Measurements from ENCODE around the gene GABARAP. TPM values are rescaled to one million over a fixed set of nuclear protein-coding genes. Genes with fewer than 3 reads are reported as not detected.

The GABARAP gene
- total RNA-seq, 1 experiment from 2014 or later, result 140 TPM

GRCh38 chr17:7215652-7216180, 26.5 kb downstream of the GABARAP start:
- CTCF ChIA-PET, result interaction anchor here (2.9 kb wide), 1 partner anchor 170 kb away, joined by 13 read pairs; no protein-coding TSS in a partner anchor
- H3K36me3 Mint-ChIP-seq (ENCODE audit: insufficient read depth, unreplicated experiment), result peaks cover 36% of the 10 kb centered on the region
- Histone ChIP-seq H3K4me1 (peaks cover 7% of the 10 kb centered on the region), H3K36me3 (ENCODE audit: control insufficient read depth, insufficient read depth, low read length) (no peaks in the 10 kb centered on the region), H3K4me3 (ENCODE audit: low read depth, low read length) (no peak overlapping the region), H3K27me3 (replicated peaks; ENCODE audit: control insufficient read depth, insufficient read depth, low read length) (no peaks in the 10 kb centered on the region), H3K9me3 (no peaks in the 10 kb centered on the region)
- no peak for TF ChIP-seq CTCF (IDR thresholded peaks at IDR 0.05; ENCODE audit: insufficient read depth in 1 of 2, low read depth in 1 of 2, low read length in 1 of 2, severe bottlenecking in 1 of 2, unreplicated experiment in 1 of 2)
- H3K9me3 Mint-ChIP-seq (ENCODE audit: unreplicated experiment), result no peaks in the 10 kb centered on the region
- H3K4me3 Mint-ChIP-seq (ENCODE audit: unreplicated experiment), result peak overlapping the region; percentile 80
- intact Hi-C loops (cut with micrococcal nuclease; ENCODE audit: unreplicated experiment), result no loop called here
- no TSS peak for BruUV-seq (replicated peaks)
- H3K27ac Mint-ChIP-seq (ENCODE audit: unreplicated experiment), result no peak overlapping the region
- H3K27me3 Mint-ChIP-seq (ENCODE audit: insufficient read depth, unreplicated experiment), result no peaks in the 10 kb centered on the region
- POLR2A ChIA-PET, result no interaction called here
- DNase-seq, result no peak
- H3K4me1 Mint-ChIP-seq (ENCODE audit: low read depth, unreplicated experiment), result peaks cover 5% of the 10 kb centered on the region

GRCh38 chr17:7215136-7215638, 27.1 kb downstream of the GABARAP start:
- Mint-ChIP-seq H3K36me3 (ENCODE audit: insufficient read depth, unreplicated experiment) (peaks cover 30% of the 10 kb centered on the region), H3K9me3 (ENCODE audit: unreplicated experiment) (no peaks in the 10 kb centered on the region), H3K27ac (ENCODE audit: unreplicated experiment) (peak overlapping the region; percentile 98), H3K27me3 (ENCODE audit: insufficient read depth, unreplicated experiment) (no peaks in the 10 kb centered on the region), H3K4me3 (ENCODE audit: unreplicated experiment) (peak overlapping the region; percentile 80), H3K4me1 (ENCODE audit: low read depth, unreplicated experiment) (peaks cover 5% of the 10 kb centered on the region)
- intact Hi-C loops (cut with micrococcal nuclease; ENCODE audit: unreplicated experiment), result no loop called here
- no TSS peak for BruUV-seq (replicated peaks)
- CTCF ChIA-PET, result interaction anchor here (0.7 to 2.9 kb wide), 2 partner anchors 170 to 179 kb away, joined by 3 to 13 read pairs; partner anchors contain the start of gene PLSCR3
- H3K36me3 ChIP-seq (ENCODE audit: control insufficient read depth, insufficient read depth, low read length), result no peaks in the 10 kb centered on the region
- POLR2A ChIA-PET, result interaction anchor here (1.0 kb wide), 1 partner anchor 169 kb away, joined by 3 read pairs; no protein-coding TSS in a partner anchor
- no peaks in the 10 kb centered on the region for H3K27me3 ChIP-seq (replicated peaks; ENCODE audit: control insufficient read depth, insufficient read depth, low read length)
- DNase-seq, result no peak
- H3K4me3 ChIP-seq (ENCODE audit: low read depth, low read length), result no peak overlapping the region
- peaks cover 4% of the 10 kb centered on the region; the same call in 1 of the 2 replicates for H3K4me1 ChIP-seq
- H3K9me3 ChIP-seq, result no peaks in the 10 kb centered on the region
- TF ChIP-seq CTCF (IDR thresholded peaks at IDR 0.05; ENCODE audit: insufficient read depth in 1 of 2, low read depth in 1 of 2, low read length in 1 of 2, severe bottlenecking in 1 of 2, unreplicated experiment in 1 of 2), result no peak

- Histone ChIP-seq H3K4me3 (ENCODE audit: low read depth, low read length) (peak overlapping the region; percentile 36), H3K9me3 (no peaks in the 10 kb centered on the region), H3K4me1 (peaks cover 4% of the 10 kb centered on the region; the same call in 1 of the 2 replicates), H3K27me3 (replicated peaks; ENCODE audit: control insufficient read depth, insufficient read depth, low read length) (no peaks in the 10 kb centered on the region), H3K36me3 (ENCODE audit: control insufficient read depth, insufficient read depth, low read length) (no peaks in the 10 kb centered on the region)
- no TSS peak for BruUV-seq (replicated peaks)
- DNase-seq, result peak; percentile 96 to 97
- Mint-ChIP-seq H3K27ac (ENCODE audit: unreplicated experiment) (peak overlapping the region; percentile 98), H3K4me3 (ENCODE audit: unreplicated experiment) (peak overlapping the region; percentile 80), H3K27me3 (ENCODE audit: insufficient read depth, unreplicated experiment) (no peaks in the 10 kb centered on the region), H3K9me3 (ENCODE audit: unreplicated experiment) (no peaks in the 10 kb centered on the region), H3K4me1 (ENCODE audit: low read depth, unreplicated experiment) (peaks cover 3% of the 10 kb centered on the region), H3K36me3 (ENCODE audit: insufficient read depth, unreplicated experiment) (peaks cover 24% of the 10 kb centered on the region)
- POLR2A ChIA-PET, result interaction anchor here (0.6 to 1.0 kb wide), 3 partner anchors 47 to 1745 kb away, joined by 3 to 7 read pairs (median 4); no protein-coding TSS in a partner anchor
- intact Hi-C loops (cut with micrococcal nuclease; ENCODE audit: unreplicated experiment), result no loop called here
- peak; percentile 19 to 40 for TF ChIP-seq CTCF (IDR thresholded peaks at IDR 0.05; ENCODE audit: insufficient read depth in 1 of 2, low read depth in 1 of 2, low read length in 1 of 2, severe bottlenecking in 1 of 2, unreplicated experiment in 1 of 2)
- CTCF ChIA-PET, result interaction anchor here (0.5 to 2.9 kb wide), 7 partner anchors 24 to 180 kb away, joined by 3 to 13 read pairs (median 3); partner anchors contain the start of genes PLSCR3 and SLC16A13
These were observed 27.7 kb downstream of the GABARAP start for GRCh38 chr17:7214300-7215135.

All from Caco-2 (cell line).